GM12878 (cell line): Measurements from ENCODE around the gene NFIX. TPM values are rescaled to one million over a fixed set of nuclear protein-coding genes. Genes with fewer than 3 reads are reported as not detected.

Experiments
- ATAC-seq: fragments of 200-7000 bp; cut with Tn5 transposase; 3 replicates; pipeline ENCODE4 v1.9.1; 2020; ENCODE audit warnings: mild to moderate bottlenecking, moderate library complexity
- BruUV-seq: library from RNA; stranded (reverse); fragments of 400-500 nt; replicated peaks from 2 replicates; lab custom pipeline; 2021; lab: Mats Ljungman, UMichigan
- CTCF ChIA-PET: fragments of 300-600 bp; sonication (Branson Sonifier 250); formaldehyde crosslinking; extraction: SDS; loops from one replicate; lab custom pipeline; 2021; ENCODE audit warnings: inconsistent platforms; lab: Yijun Ruan, JAX
- POLR2A ChIA-PET: fragments of 350-600 bp; formaldehyde crosslinking; extraction: SDS; loops from one replicate; lab custom pipeline; 2021; ENCODE audit warnings: inconsistent platforms; lab: Charles Lee
- RAD21 ChIA-PET: fragments of 300-600 bp; sonication (Branson Sonifier 250); formaldehyde crosslinking; loops from one replicate; lab custom pipeline; 2023; ENCODE audit warnings: antibody characterized with exemption; ENCODE audit not compliant: unreplicated experiment; lab: Charles Lee
- SMC1A ChIA-PET: fragments of 300-600 bp; sonication (Branson Sonifier 250); formaldehyde crosslinking; loops from one replicate; lab custom pipeline; 2023; ENCODE audit not compliant: unreplicated experiment, uncharacterized antibody; lab: Charles Lee
- DNase-seq: peaks from one replicate; pipeline ENCODE4 v3.0.0-alpha.2; 2011; ENCODE audit warnings: low read depth, low spot score
- FAIRE-seq: peaks from 3 replicates; lab custom pipeline; 2011; peaks lifted over from hg19 to GRCh38; lab: Jason Lieb, UNC
- H2AFZ ChIP-seq: 2 replicates; pipeline ENCODE4 v1.6.0; 2011; ENCODE audit warnings: low read depth, low read length, control low read depth; ENCODE audit not compliant: control insufficient read depth
- H3K27ac ChIP-seq: 2 replicates; pipeline ENCODE4 v1.5.1; 2011; ENCODE audit warnings: control low read depth; ENCODE audit not compliant: control insufficient read depth, insufficient read depth
- H3K27me3 ChIP-seq, 2 experiments: replicated peaks in 1 of 2; 2 replicates each; pipeline versions ENCODE4 v1.6.0 to v1.6.1; 2011; ENCODE audit warnings: low read length in 1 of 2; ENCODE audit not compliant: control insufficient read depth in 2 of 2, insufficient read depth in 2 of 2
- H3K36me3 ChIP-seq, 2 experiments: 2 replicates each; pipeline ENCODE4 v1.5.1; 2011; ENCODE audit warnings: low read length in 1 of 2; ENCODE audit not compliant: control insufficient read depth in 2 of 2, insufficient read depth in 2 of 2
- H3K4me1 ChIP-seq: 2 replicates; pipeline ENCODE4 v1.6.1; 2011; ENCODE audit warnings: mild to moderate bottlenecking, low read length, moderate library complexity, mixed read lengths; ENCODE audit not compliant: control insufficient read depth, insufficient read depth
- H3K4me2 ChIP-seq: 2 replicates; pipeline ENCODE4 v1.6.0; 2011; ENCODE audit warnings: control low read depth; ENCODE audit not compliant: control insufficient read depth, insufficient read depth
- H3K4me3 ChIP-seq: fragments of 200-600 bp; sonication (generic); 2 replicates; pipeline ENCODE4 v1.5.1; 2016
- H3K79me2 ChIP-seq: 2 replicates; pipeline ENCODE4 v1.6.0; 2011; ENCODE audit warnings: low read length; ENCODE audit not compliant: control insufficient read depth, insufficient read depth
- H3K9ac ChIP-seq: 2 replicates; pipeline ENCODE4 v1.8.0; 2011; ENCODE audit warnings: low read length, control low read depth, mixed read lengths; ENCODE audit not compliant: control insufficient read depth, insufficient read depth
- H3K9me3 ChIP-seq: replicated peaks from 3 replicates; pipeline ENCODE4 v1.5.1; 2011; ENCODE audit warnings: mild to moderate bottlenecking, low read length; ENCODE audit not compliant: control insufficient read depth, insufficient read depth
- H4K20me1 ChIP-seq: 2 replicates; pipeline ENCODE4 v1.6.0; 2011; ENCODE audit not compliant: control insufficient read depth, insufficient read depth
- ATF7 ChIP-seq: fragments of 450-650 bp; IDR thresholded peaks from 2 replicates; pipeline ENCODE4 v1.6.1; 2016; ENCODE audit warnings: low read depth, mild to moderate bottlenecking
- BACH1 ChIP-seq: fragments of 450-650 bp; IDR thresholded peaks from 2 replicates; pipeline ENCODE4 v1.6.1; 2017; ENCODE audit warnings: mild to moderate bottlenecking, borderline replicate concordance
- CBX3 ChIP-seq: fragments of 200-600 bp; sonication (generic); IDR thresholded peaks from 2 replicates; pipeline ENCODE4 v1.6.1; 2016; ENCODE audit warnings: low read depth, borderline replicate concordance
- EED ChIP-seq: sonication (generic); IDR thresholded peaks from 2 replicates; pipeline ENCODE4 v1.6.1; 2016; ENCODE audit warnings: antibody characterized with exemption, low read depth
- FOS ChIP-seq: IDR thresholded peaks from 3 replicates; pipeline ENCODE4 v1.6.1; 2011; ENCODE audit warnings: borderline replicate concordance; ENCODE audit not compliant: insufficient read length; ENCODE audit errors: extremely low read depth
- GATAD2B ChIP-seq: fragments of 450-650 bp; conservative IDR thresholded peaks from 2 replicates; pipeline ENCODE4 v1.6.1; 2017; ENCODE audit warnings: low read depth, mild to moderate bottlenecking, moderate library complexity
- HCFC1 ChIP-seq: fragments of 150-350 bp; IDR thresholded peaks from 2 replicates; pipeline ENCODE4 v1.6.1; 2014; ENCODE audit warnings: low read length
- JUND ChIP-seq: IDR thresholded peaks from 2 replicates; pipeline ENCODE4 v1.6.1; 2012; ENCODE audit warnings: low read depth, mild to moderate bottlenecking, low read length, improper control_type of control experiment, moderate library complexity
- MTA3 ChIP-seq: IDR thresholded peaks from 2 replicates; pipeline ENCODE4 v1.6.1; 2012; ENCODE audit warnings: low read length, inconsistent platforms, borderline replicate concordance
- RUNX3 ChIP-seq: IDR thresholded peaks from 2 replicates; pipeline ENCODE4 v1.6.1; 2012; ENCODE audit warnings: low read length, inconsistent platforms
- SIX5 ChIP-seq: IDR thresholded peaks from 2 replicates; pipeline ENCODE4 v1.6.1; 2011; ENCODE audit warnings: mild to moderate bottlenecking, low read depth, low read length, moderate library complexity; ENCODE audit not compliant: severe bottlenecking
- SMARCA5 ChIP-seq: fragments of 450-650 bp; IDR thresholded peaks from 2 replicates; pipeline ENCODE4 v1.6.1; 2017; ENCODE audit warnings: mild to moderate bottlenecking
- SMC3 ChIP-seq: IDR thresholded peaks from 2 replicates; pipeline ENCODE4 v1.6.1; 2011; ENCODE audit warnings: low read length, improper control_type of control experiment, borderline replicate concordance
- TCF3 ChIP-seq: IDR thresholded peaks from 2 replicates; pipeline ENCODE4 v1.6.1; 2012; ENCODE audit warnings: low read depth, mild to moderate bottlenecking, low read length, borderline replicate concordance; ENCODE audit not compliant: insufficient read depth
- ZSCAN29 ChIP-seq: fragments of 450-650 bp; IDR thresholded peaks from 2 replicates; pipeline ENCODE4 v1.6.1; 2017; ENCODE audit warnings: mild to moderate bottlenecking, moderate library complexity
- WGBS: methylation state at CpG from one replicate; pipeline ENCODE4 v1.1.6; 2016; ENCODE audit warnings: low lambda C conversion rate; ENCODE audit not compliant: insufficient replicate concordance, insufficient coverage; ENCODE audit errors: missing lambda C conversion rate; 5-methylcytosine and 5-hydroxymethylcytosine counted together
- in situ Hi-C: fragments of 300-500 bp; cut with MboI; formaldehyde crosslinking; loops from 9 replicates; pipeline ENCODE4 v1.14.3; 2018; ENCODE audit warnings: mixed read lengths
- intact Hi-C: fragments of 100-400 bp; cut with micrococcal nuclease; formaldehyde crosslinking; loops from one replicate; pipeline ENCODE4 v1.14.2; 2022; ENCODE audit not compliant: unreplicated experiment
- polyA plus RNA-seq, 11 experiments: library from polyadenylated mRNA; depleted of rRNA in 4 of 11; unstranded in 6 of 11; stranded (reverse) in 5 of 11; fragments of >200 nt; fragmentation: Nextera tagmentation in 4 of 11; fragmentation: Illumina TruSeq in 1 of 11; extraction: Ambion mirVana in 4 of 11; extraction: Trizol in 1 of 11; gene quantifications; 1 replicate in 1 of 11; 2 replicates in 10 of 11; pipeline versions ENCODE4 v1.2.1 to v1.2.3, GENCODE V29; 2011 to 2016; ENCODE audit warnings: inconsistent platforms in 2 of 11, missing spikeins in 2 of 11, low read depth in 1 of 11
- total RNA-seq, 4 experiments: library from RNA; depleted of rRNA in 3 of 4; stranded (reverse); fragments of >200 nt in 3 of 4; fragmentation: Illumina TruSeq in 1 of 4; extraction: Trizol in 1 of 4; gene quantifications; 2 replicates each; pipeline versions ENCODE4 v1.2.1 to v1.2.3, GENCODE V29; 2013 to 2021

NFIX gene
- total and polyA plus RNA-seq, 10 of the 15 experiments (the other 5 are each of a cell fraction or from before 2014, with no cell fraction given) = 0.02 to 2.2 (median 0.28) TPM

DNA sequence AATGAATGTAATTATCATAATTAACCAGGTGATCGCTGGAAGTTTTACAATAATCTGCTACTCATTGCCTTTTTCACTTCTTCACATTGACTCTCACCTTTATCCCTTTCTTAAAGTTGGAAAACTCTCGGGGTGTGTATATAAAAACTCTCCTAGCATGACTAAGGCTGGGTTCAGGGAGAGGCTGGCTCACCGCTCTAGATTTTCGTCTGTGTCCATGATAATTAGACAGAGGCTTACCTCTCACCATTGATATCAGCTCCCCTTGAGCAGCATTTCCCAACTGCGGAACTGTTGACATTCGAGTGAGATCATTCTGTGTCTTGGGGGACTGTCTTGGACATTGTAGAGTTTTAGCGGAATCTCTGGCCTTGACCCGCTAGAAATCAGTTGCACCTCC, 39.4 kb downstream of the NFIX start:
- peaks cover 0 to 2% of the 10 kb centered on the region in 2 experiments; a peak in 2 of 4 replicates for H3K27me3 ChIP-seq
- no peak overlapping the region for H3K9ac ChIP-seq
- no peak overlapping the region for H3K4me2 ChIP-seq
- ATAC-seq = no peak
- no peaks in the 10 kb centered on the region for H3K36me3 ChIP-seq
- in situ Hi-C loops = no loop called here
- H4K20me1 ChIP-seq = no peaks in the 10 kb centered on the region
- ChIA-PET SMC1A (interaction anchor here (1.1 to 2.1 kb wide), 2 partner anchors 13 to 24 kb away, joined by 4 to 7 read pairs; no protein-coding TSS in a partner anchor), CTCF (interaction anchor here (0.6 to 3.3 kb wide), 10 partner anchors 10 to 216 kb away, joined by 3 to 30 read pairs (median 6); no protein-coding TSS in a partner anchor), RAD21 (interaction anchor here (0.9 to 1.3 kb wide), 2 partner anchors 49 to 59 kb away, joined by 3 read pairs; no protein-coding TSS in a partner anchor), POLR2A (interaction anchor here (1.1 kb wide), 1 partner anchor 27 kb away, joined by 3 read pairs; no protein-coding TSS in a partner anchor)
- FAIRE-seq = no peak
- no peaks in the 10 kb centered on the region for H3K4me1 ChIP-seq
- no peak overlapping the region for H2AFZ ChIP-seq
- no TSS peak for BruUV-seq
- H3K79me2 ChIP-seq = no peaks in the 10 kb centered on the region
- intact Hi-C loops = loop anchor here (5.0 to 10.0 kb wide), 2 partner anchors 57 to 60 kb away; no protein-coding TSS in a partner anchor
- no peak for DNase-seq
- 62% methylated on average over 8 of the region's 8 CpGs for WGBS
- no peak overlapping the region for H3K27ac ChIP-seq
- H3K9me3 ChIP-seq = no peaks in the 10 kb centered on the region
- no peak for TF ChIP-seq SMC3
- TF ChIP-seq ATF7 = no peak
- TF ChIP-seq SIX5 = no peak
- no peak for TF ChIP-seq HCFC1
- no peak for TF ChIP-seq SMARCA5
- TF ChIP-seq GATAD2B = no peak
- no peak for TF ChIP-seq BACH1
- no peak for TF ChIP-seq JUND
- no peak for TF ChIP-seq MTA3
- no peak for TF ChIP-seq FOS
- TF ChIP-seq TCF3 = no peak
- no peak for TF ChIP-seq CBX3
- no peak for TF ChIP-seq EED
- no peak for TF ChIP-seq RUNX3
- no peak for TF ChIP-seq ZSCAN29
- no peak overlapping the region for H3K4me3 ChIP-seq
